H1 (cell line): ENCODE data around the gene MT1B. TPM values are rescaled to one million over a fixed set of nuclear protein-coding genes. Genes with fewer than 3 reads are reported as not detected.
A peak's percentile ranks its signal among the peaks of the same experiment; 100 is the strongest.

Experiments
- CTCF ChIA-PET: fragments of 300-600 bp; sonication (Branson Sonifier 250); formaldehyde crosslinking; loops from one replicate; lab custom pipeline; 2021; ENCODE audit not compliant: partially characterized antibody; lab: Charles Lee
- POLR2A ChIA-PET: fragments of 300-600 bp; sonication (Branson Sonifier 250); formaldehyde crosslinking; loops from one replicate; lab custom pipeline; 2021; ENCODE audit warnings: inconsistent platforms; ENCODE audit not compliant: partially characterized antibody; lab: Charles Lee
- DNase-seq, 2 experiments: peaks; one replicate each; pipeline versions ENCODE4 v3.0.0 to v3.0.0-alpha.2; 2010 to 2022; ENCODE audit warnings: low spot score in 2 of 2, low read depth in 1 of 2, mixed read lengths in 1 of 2
- FAIRE-seq: peaks from 2 replicates; lab custom pipeline; 2011; peaks lifted over from hg19 to GRCh38; lab: Jason Lieb, UNC
- H2AFZ ChIP-seq: 2 replicates; pipeline ENCODE4 v1.8.1; 2012; ENCODE audit warnings: low read length, inconsistent platforms
- H2AK5ac ChIP-seq: 2 replicates; pipeline ENCODE4 v1.6.1; 2013; ENCODE audit warnings: low read depth, low read length
- H2BK120ac ChIP-seq: replicated peaks from 2 replicates; pipeline ENCODE3; 2013; ENCODE audit warnings: low read depth, low read length, inconsistent platforms
- H2BK12ac ChIP-seq: 2 replicates; pipeline ENCODE4 v1.6.1; 2013; ENCODE audit warnings: low read depth, low read length
- H2BK15ac ChIP-seq: 2 replicates; pipeline ENCODE4 v1.6.1; 2013; ENCODE audit warnings: low read length
- H2BK20ac ChIP-seq: 2 replicates; pipeline ENCODE4 v1.6.1; 2013; ENCODE audit warnings: low read length
- H2BK5ac ChIP-seq: 2 replicates; pipeline ENCODE4 v1.6.1; 2013; ENCODE audit warnings: low read depth, low read length
- H3K14ac ChIP-seq: 2 replicates; pipeline ENCODE4 v1.6.1; 2013; ENCODE audit warnings: inconsistent platforms; ENCODE audit not compliant: insufficient read length
- H3K18ac ChIP-seq: 2 replicates; pipeline ENCODE4 v1.6.1; 2013; ENCODE audit warnings: low read length; ENCODE audit errors: extremely low read depth
- H3K23ac ChIP-seq: 2 replicates; pipeline ENCODE4 v1.6.1; 2013; ENCODE audit warnings: inconsistent platforms; ENCODE audit not compliant: insufficient read length
- H3K23me2 ChIP-seq: 2 replicates; pipeline ENCODE4 v1.6.1; 2013; ENCODE audit warnings: low read depth, low read length
- H3K27ac ChIP-seq: 2 replicates; pipeline ENCODE4 v1.6.1; 2011; ENCODE audit warnings: low read depth, low read length, inconsistent platforms
- H3K27me3 ChIP-seq, 4 experiments: replicated peaks in 1 of 4; 1 replicate in 1 of 4; 2 replicates in 3 of 4; pipeline versions ENCODE4 v1.6.1 to v1.8.1; 2011 to 2013; ENCODE audit warnings: low read length in 3 of 4, mild to moderate bottlenecking in 3 of 4, inconsistent platforms in 2 of 4, mixed read lengths in 2 of 4, moderate library complexity in 1 of 4; ENCODE audit not compliant: control insufficient read depth in 3 of 4, insufficient read depth in 3 of 4; ENCODE audit errors: extremely low read depth in 1 of 4
- H3K36me3 ChIP-seq, 4 experiments: 2 replicates each; pipeline versions ENCODE4 v1.6.1 to v1.8.1; 2011 to 2013; ENCODE audit warnings: mild to moderate bottlenecking in 4 of 4, low read length in 3 of 4, moderate library complexity in 2 of 4, control low read depth in 1 of 4, inconsistent platforms in 1 of 4; ENCODE audit not compliant: insufficient read depth in 4 of 4, control insufficient read depth in 2 of 4
- H3K4ac ChIP-seq: replicated peaks from 2 replicates; pipeline ENCODE3; 2013; ENCODE audit warnings: low read length, low read depth, mixed read lengths, inconsistent platforms; ENCODE audit not compliant: insufficient read length
- H3K4me1 ChIP-seq, 4 experiments: replicated peaks in 1 of 4; 1 replicate in 1 of 4; 2 replicates in 3 of 4; pipeline versions ENCODE4 v1.6.1 to v1.8.1; 2011 to 2013; ENCODE audit warnings: low read length in 3 of 4, inconsistent platforms in 2 of 4, mixed read lengths in 1 of 4; ENCODE audit not compliant: insufficient read depth in 4 of 4, control insufficient read depth in 3 of 4
- H3K4me2 ChIP-seq, 2 experiments: 2 replicates each; pipeline versions ENCODE4 v1.6.1 to v1.8.1; 2011 to 2013; ENCODE audit warnings: low read depth in 2 of 2, low read length in 2 of 2, control low read depth in 1 of 2, inconsistent platforms in 1 of 2, mild to moderate bottlenecking in 1 of 2; ENCODE audit not compliant: insufficient read depth in 1 of 2
- H3K4me3 ChIP-seq, 4 experiments: fragments of 200-600, 300-600 bp in 1 of 4; sonication (generic), shearing (Covaris generic), sonication (Bioruptor Twin) in 1 of 4; 2 replicates each; pipeline versions ENCODE4 v1.5.1 to v1.8.1; 2011 to 2016; ENCODE audit warnings: low read length in 4 of 4, low read depth in 3 of 4, control low read depth in 2 of 4, inconsistent platforms in 2 of 4, mild to moderate bottlenecking in 2 of 4, mixed read lengths in 1 of 4, moderate library complexity in 1 of 4; ENCODE audit not compliant: insufficient read depth in 2 of 4; ENCODE audit errors: extremely low read depth in 1 of 4
- H3K56ac ChIP-seq: replicated peaks from 2 replicates; pipeline ENCODE3; 2013; ENCODE audit warnings: low read depth, mild to moderate bottlenecking, mixed read lengths, low read length, inconsistent platforms; ENCODE audit not compliant: insufficient read length
- H3K79me1 ChIP-seq: 2 replicates; pipeline ENCODE4 v1.6.1; 2013; ENCODE audit warnings: low read depth, low read length, control low read depth
- H3K79me2 ChIP-seq, 2 experiments: 2 replicates each; pipeline versions ENCODE4 v1.6.1 to v1.8.1; 2012 to 2013; ENCODE audit warnings: low read length in 2 of 2, mild to moderate bottlenecking in 2 of 2, inconsistent platforms in 1 of 2; ENCODE audit not compliant: insufficient read depth in 2 of 2, control insufficient read depth in 1 of 2
- H3K9ac ChIP-seq, 4 experiments: replicated peaks in 1 of 4; 1 replicate in 1 of 4; 2 replicates in 3 of 4; pipeline versions ENCODE4 v1.6.1 to v1.8.1; 2011 to 2013; ENCODE audit warnings: low read depth in 3 of 4, low read length in 3 of 4, control low read depth in 2 of 4, mild to moderate bottlenecking in 2 of 4, moderate library complexity in 2 of 4, inconsistent platforms in 1 of 4; ENCODE audit errors: extremely low read depth in 1 of 4
- H3K9me3 ChIP-seq, 2 experiments: 2 replicates each; pipeline versions ENCODE4 v1.6.1 to v1.8.1; 2012 to 2013; ENCODE audit warnings: mild to moderate bottlenecking in 2 of 2, moderate library complexity in 2 of 2, control low read depth in 1 of 2, inconsistent platforms in 1 of 2, low read depth in 1 of 2, low read length in 1 of 2, mixed read lengths in 1 of 2; ENCODE audit not compliant: insufficient read depth in 2 of 2
- H4K20me1 ChIP-seq, 2 experiments: replicated peaks in 1 of 2; 2 replicates each; pipeline versions ENCODE3 to v1.8.1; 2011 to 2013; ENCODE audit warnings: inconsistent platforms in 2 of 2, low read length in 2 of 2, mild to moderate bottlenecking in 1 of 2; ENCODE audit not compliant: insufficient read depth in 2 of 2, control insufficient read depth in 1 of 2
- H4K5ac ChIP-seq: 2 replicates; pipeline ENCODE4 v1.6.1; 2013; ENCODE audit warnings: low read length, low read depth, mixed read lengths, inconsistent platforms; ENCODE audit not compliant: insufficient read length
- H4K8ac ChIP-seq: 2 replicates; pipeline ENCODE4 v1.8.0; 2013; ENCODE audit warnings: mild to moderate bottlenecking, moderate library complexity, low read length, inconsistent platforms; ENCODE audit not compliant: insufficient read depth; ENCODE audit errors: extremely low read depth
- H4K91ac ChIP-seq: replicated peaks from 2 replicates; pipeline ENCODE3; 2013; ENCODE audit warnings: low read length, mixed read lengths, inconsistent platforms; ENCODE audit not compliant: insufficient read length
- RNF2 ChIP-seq: fragments of 200-900, 300-1000 bp; sonication (generic); IDR thresholded peaks from 2 replicates; pipeline ENCODE4 v1.7.1; 2016; ENCODE audit warnings: borderline replicate concordance, low read depth, mild to moderate bottlenecking, antibody characterized with exemption, low read length; ENCODE audit not compliant: poor library complexity, severe bottlenecking; ENCODE audit errors: missing control alignments
- SIRT6 ChIP-seq: IDR thresholded peaks from one replicate; pipeline ENCODE4 v1.7.1; 2012; ENCODE audit warnings: low read length, inconsistent platforms
- WGBS, 2 experiments: shearing (Covaris generic) in 1 of 2; methylation state at CpG; one replicate each; pipeline versions ENCODE4 v1.1.6 to v1.1.7; 2013 to 2015; ENCODE audit warnings: low lambda C conversion rate in 2 of 2, mixed read lengths in 2 of 2, inconsistent platforms in 1 of 2, low coverage in 1 of 2, missing lambda C conversion rate in 1 of 2; ENCODE audit not compliant: insufficient replicate concordance in 2 of 2, insufficient coverage in 1 of 2, insufficient read length in 1 of 2; ENCODE audit errors: extremely low coverage in 1 of 2, missing lambda C conversion rate in 1 of 2; 5-methylcytosine and 5-hydroxymethylcytosine counted together
- polyA plus RNA-seq, 7 experiments: library from polyadenylated mRNA; depleted of rRNA in 3 of 7; stranded (reverse) in 5 of 7; unstranded in 2 of 7; fragments of >200 nt in 5 of 7; fragments of 200-250 nt in 2 of 7; gene quantifications; 1 replicate in 5 of 7; 2 replicates in 1 of 7; 4 replicates in 1 of 7; pipeline versions ENCODE4 v1.2.1 to v1.2.3, GENCODE V29; 2011 to 2013; ENCODE audit warnings: missing spikeins in 2 of 7, mixed read lengths in 2 of 7
- total RNA-seq: library from RNA; stranded (reverse); fragmentation: NEBNext Ultra II Directional; extraction: Animal tissue kit (Norgen Biotek cat#: 25700); gene quantifications from 2 replicates; pipeline ENCODE4 v1.2.1, GENCODE V29; 2021

Gene MT1B
- total and polyA plus RNA-seq, 2 of the 8 experiments (the other 6 are each of a cell fraction or from before 2014, with no cell fraction given), result not detected

DNA sequence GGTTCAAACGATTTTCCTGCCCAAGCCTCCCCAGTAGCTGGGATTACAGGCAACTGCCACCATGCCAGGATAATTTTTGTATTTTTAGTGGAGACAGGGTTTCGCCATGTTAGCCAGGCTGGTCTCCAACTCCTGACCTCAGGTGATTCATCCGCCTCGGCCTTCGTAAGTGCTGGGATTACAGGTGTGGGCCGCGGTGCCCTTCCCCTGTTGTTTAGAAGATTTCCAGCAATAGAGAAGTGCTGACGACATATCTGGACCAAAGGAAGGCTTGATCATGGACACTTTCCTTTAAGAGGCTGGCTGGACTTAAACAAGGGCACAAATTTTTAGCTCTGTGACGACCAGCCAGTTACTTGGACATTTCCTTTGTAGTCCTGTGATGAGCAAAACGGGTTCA is 20.5 kb upstream of the MT1B start:
- DNase-seq (no peak), FAIRE-seq (no peak)
- no peak overlapping the region for H2BK12ac ChIP-seq
- POLR2A ChIA-PET, result interaction anchor here (1.1 to 1.8 kb wide), 4 partner anchors 9 to 55 kb away, joined by 3 read pairs; no protein-coding TSS in a partner anchor
- TF ChIP-seq RNF2 (peak; percentile 67), SIRT6 (no peak)
- H2AFZ ChIP-seq, result no peak overlapping the region
- no peak overlapping the region for H4K5ac ChIP-seq
- no peak overlapping the region; a peak in 1 of 4 replicates for H3K4me2 ChIP-seq
- H3K56ac ChIP-seq, result no peak overlapping the region
- no peaks in the 10 kb centered on the region; a peak in 1 of 8 replicates for H3K36me3 ChIP-seq
- no peak overlapping the region for H3K23ac ChIP-seq
- no peak overlapping the region for H4K91ac ChIP-seq
- peaks cover 88 to 98% (median 96%) of the 10 kb centered on the region in 4 experiments for H3K27me3 ChIP-seq
- CTCF ChIA-PET, result interaction anchor here (0.6 to 3.1 kb wide), 6 partner anchors 9 to 70 kb away, joined by 3 to 12 read pairs (median 7); no protein-coding TSS in a partner anchor
- H3K79me1 ChIP-seq, result no peaks in the 10 kb centered on the region
- 35% methylated on average over 10 of the region's 10 CpGs; no CpG with 5 or more reads in 1 of the 2 experiments for WGBS, 2 experiments
- H3K9ac ChIP-seq, result no peak overlapping the region
- peaks cover 11 to 24% of the 10 kb centered on the region in 2 experiments for H4K20me1 ChIP-seq
- peaks cover 4% of the 10 kb centered on the region; the same call in 1 of the 2 replicates for H3K23me2 ChIP-seq
- peaks cover 0 to 16% (median 7%) of the 10 kb centered on the region in 4 experiments; a peak in 6 of 7 replicates for H3K4me1 ChIP-seq
- no peak overlapping the region for H3K14ac ChIP-seq
- no peak overlapping the region for H3K27ac ChIP-seq
- no peak overlapping the region for H2BK5ac ChIP-seq
- no peak overlapping the region for H2BK120ac ChIP-seq
- H4K8ac ChIP-seq, result no peak overlapping the region
- H3K9me3 ChIP-seq, result no peaks in the 10 kb centered on the region
- H2AK5ac ChIP-seq, result no peak overlapping the region
- no peak overlapping the region for H3K18ac ChIP-seq
- no peak overlapping the region for H3K4me3 ChIP-seq
- no peaks in the 10 kb centered on the region for H3K79me2 ChIP-seq
- no peak overlapping the region for H3K4ac ChIP-seq
- no peak overlapping the region for H2BK15ac ChIP-seq
- H2BK20ac ChIP-seq, result no peak overlapping the region
